Measurements from ENCODE around the gene ANKRD55.

DNA sequence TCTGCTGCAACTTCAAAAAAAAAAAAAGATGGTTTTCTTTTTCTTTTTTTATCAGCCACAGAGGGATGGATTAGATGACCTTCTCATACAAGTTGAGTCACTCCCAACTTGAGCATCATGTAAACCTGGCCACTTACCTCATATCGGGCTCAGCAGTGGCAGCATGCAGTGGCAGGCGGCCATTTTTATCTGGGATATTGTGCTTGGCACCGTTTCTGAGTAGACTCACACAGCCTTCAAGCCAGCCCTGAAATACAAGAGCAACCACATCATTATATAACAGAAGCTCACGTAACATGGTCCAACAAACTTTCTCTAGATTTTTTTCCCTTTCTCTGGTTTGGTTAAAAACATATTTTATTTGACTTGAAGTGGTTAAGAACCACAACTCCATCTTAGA lies 62.6 kb downstream of the ANKRD55 start:
- TF ChIP-seq POLR2A (IDR thresholded peaks at IDR 0.05; ENCODE audit: control extremely low read depth in 1 of 2, low read depth in 2 of 2, low read length in 2 of 2) (no peak), YY1 (IDR thresholded peaks at IDR 0.05; ENCODE audit: low read depth, low read length) (no peak), ATF3 (IDR thresholded peaks at IDR 0.05; ENCODE audit: insufficient read depth, low read depth, low read length) (no peak), BRCA1 (IDR thresholded peaks at IDR 0.05; ENCODE audit: low read depth, low read length) (no peak), CTCF (IDR thresholded peaks at IDR 0.05; ENCODE audit: control extremely low read depth in 1 of 3, insufficient read depth in 1 of 3, low read depth in 1 of 3, low read length in 3 of 3) (no peak), POLR2AphosphoS5 (IDR thresholded peaks at IDR 0.05; ENCODE audit: low read depth, low read length) (no peak), EZH2 (IDR thresholded peaks at IDR 0.05; ENCODE audit: low read depth, low read length, severe bottlenecking) (no peak), CREB1 (IDR thresholded peaks at IDR 0.05) (no peak), SIX5 (IDR thresholded peaks at IDR 0.05; ENCODE audit: low read depth, low read length) (no peak), CEBPB (IDR thresholded peaks at IDR 0.05; ENCODE audit: low read depth, low read length) (no peak), RAD21 (IDR thresholded peaks at IDR 0.05 in 1 of 2, conservative IDR thresholded peaks at IDR 0.05 in 1 of 2; ENCODE audit: low read depth in 2 of 2, low read length in 2 of 2) (no peak)
